ENCODE measurements around the gene CIITA. TPM values are rescaled to one million over a fixed set of nuclear protein-coding genes. Genes with fewer than 3 reads are reported as not detected.

Gene CIITA
- total and polyA plus RNA-seq, 4 donors, result 11.5 to 59.6 (median 26.6) TPM

GRCh38 chr16:10856042-10856441, 21.0 kb upstream of the CIITA start:
- Histone ChIP-seq H3K27ac (ENCODE audit: low read depth in 1 of 2, low read length in 1 of 2) (no peak overlapping the region), H3K4me3 (no peak overlapping the region), H3K9me3 (ENCODE audit: control insufficient read depth in 4 of 4, insufficient read depth in 3 of 4, low read length in 3 of 4) (no peaks in the 10 kb centered on the region), H3K27me3 (ENCODE audit: control insufficient read depth in 3 of 3, insufficient read depth in 3 of 3, low read length in 2 of 3) (no peaks in the 10 kb centered on the region), H3K4me1 (ENCODE audit: control insufficient read depth in 5 of 5, insufficient read depth in 5 of 5, low read length in 5 of 5) (no peaks in the 10 kb centered on the region), H3K9ac (ENCODE audit: insufficient read depth in 1 of 2, low read length in 2 of 2) (no peak overlapping the region), H3K36me3 (ENCODE audit: control insufficient read depth in 4 of 4, insufficient read depth in 4 of 4, low read length in 4 of 4) (no peaks in the 10 kb centered on the region)
- ATAC-seq (ENCODE audit: insufficient read depth, low FRiP score), result no peak
- 98% methylated on average over 2 of the region's 2 CpGs for WGBS, 2 donors
- DNase-seq, result no peak
- TF ChIP-seq CTCF (IDR thresholded peaks at IDR 0.05; ENCODE audit: control extremely low read depth, extremely low read depth), result no peak

GRCh38 chr16:10858203-10858602, 18.8 kb upstream of the CIITA start:
- no peak for DNase-seq
- Histone ChIP-seq H3K9me3 (ENCODE audit: control insufficient read depth in 4 of 4, insufficient read depth in 3 of 4, low read length in 3 of 4) (no peaks in the 10 kb centered on the region), H3K27ac (ENCODE audit: low read depth in 1 of 2, low read length in 1 of 2) (no peak overlapping the region), H3K9ac (ENCODE audit: insufficient read depth in 1 of 2, low read length in 2 of 2) (no peak overlapping the region), H3K4me3 (no peak overlapping the region), H3K36me3 (ENCODE audit: control insufficient read depth in 4 of 4, insufficient read depth in 4 of 4, low read length in 4 of 4) (no peaks in the 10 kb centered on the region), H3K4me1 (ENCODE audit: control insufficient read depth in 5 of 5, insufficient read depth in 5 of 5, low read length in 5 of 5) (no peaks in the 10 kb centered on the region), H3K27me3 (ENCODE audit: control insufficient read depth in 3 of 3, insufficient read depth in 3 of 3, low read length in 2 of 3) (no peaks in the 10 kb centered on the region)
- no peak for ATAC-seq (ENCODE audit: insufficient read depth, low FRiP score)
- WGBS, 2 donors, result 90 to 97% methylated on average over 1 of the region's 1 CpG
- no peak for TF ChIP-seq CTCF (IDR thresholded peaks at IDR 0.05; ENCODE audit: control extremely low read depth, extremely low read depth)

DNA sequence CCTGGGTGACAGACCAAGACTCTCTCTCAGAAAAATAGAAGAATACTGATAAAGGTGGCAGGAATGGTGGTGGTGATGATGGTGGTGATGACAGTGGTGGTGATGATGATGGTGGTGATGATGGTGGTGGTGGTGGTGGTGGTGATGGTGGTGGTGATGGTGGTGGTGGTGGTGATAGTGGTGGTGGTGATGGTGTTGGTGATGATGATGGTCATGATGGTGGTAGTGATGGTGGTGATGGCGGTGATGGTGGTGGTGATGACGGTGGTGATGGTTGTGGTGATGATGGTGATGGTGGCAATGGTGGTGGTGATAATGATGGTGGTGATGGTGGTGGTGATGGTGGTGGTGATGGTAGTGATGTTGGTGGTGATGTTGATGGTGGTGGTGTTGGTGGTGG, 18.0 kb upstream of the CIITA start:
- Histone ChIP-seq H3K27me3 (ENCODE audit: control insufficient read depth in 3 of 3, insufficient read depth in 3 of 3, low read length in 2 of 3) (no peaks in the 10 kb centered on the region), H3K9me3 (ENCODE audit: control insufficient read depth in 4 of 4, insufficient read depth in 3 of 4, low read length in 3 of 4) (no peaks in the 10 kb centered on the region), H3K27ac (ENCODE audit: low read depth in 1 of 2, low read length in 1 of 2) (no peak overlapping the region), H3K4me3 (no peak overlapping the region), H3K9ac (ENCODE audit: insufficient read depth in 1 of 2, low read length in 2 of 2) (no peak overlapping the region), H3K4me1 (ENCODE audit: control insufficient read depth in 5 of 5, insufficient read depth in 5 of 5, low read length in 5 of 5) (no peaks in the 10 kb centered on the region), H3K36me3 (ENCODE audit: control insufficient read depth in 4 of 4, insufficient read depth in 4 of 4, low read length in 4 of 4) (no peaks in the 10 kb centered on the region)
- DNase-seq (no peak), ATAC-seq (ENCODE audit: insufficient read depth, low FRiP score) (no peak)
- WGBS, 2 donors, result 71 to 97% methylated on average over 2 of the region's 2 CpGs
- no peak for TF ChIP-seq CTCF (IDR thresholded peaks at IDR 0.05; ENCODE audit: control extremely low read depth, extremely low read depth)

DNA sequence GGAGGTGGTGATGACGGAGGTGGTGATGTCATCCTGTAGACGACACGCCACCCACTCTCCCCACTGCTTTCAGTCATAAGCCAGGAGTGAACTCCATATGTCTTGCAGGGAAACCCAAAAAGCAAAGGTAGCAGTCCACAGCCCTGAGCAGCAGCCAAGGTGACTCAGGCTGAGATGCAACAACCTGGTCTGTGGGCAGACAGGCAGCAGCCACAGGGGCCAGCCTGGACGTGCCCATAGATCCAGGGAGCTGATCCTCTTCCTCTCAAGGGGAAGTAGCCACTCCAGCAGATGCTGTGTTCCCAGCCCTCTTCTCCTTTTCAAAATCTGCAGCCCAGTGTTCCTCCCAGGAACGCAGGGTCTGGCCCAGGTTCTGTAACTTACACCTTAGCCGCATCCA, 17.3 kb upstream of the CIITA start:
- DNase-seq, result no peak
- H3K36me3 ChIP-seq (ENCODE audit: control insufficient read depth in 4 of 4, insufficient read depth in 4 of 4, low read length in 4 of 4), result no peaks in the 10 kb centered on the region
- H3K4me3 ChIP-seq, result no peak overlapping the region
- ATAC-seq (ENCODE audit: insufficient read depth, low FRiP score), result no peak
- H3K9me3 ChIP-seq (ENCODE audit: control insufficient read depth in 4 of 4, insufficient read depth in 3 of 4, low read length in 3 of 4), result no peaks in the 10 kb centered on the region
- H3K4me1 ChIP-seq (ENCODE audit: control insufficient read depth in 5 of 5, insufficient read depth in 5 of 5, low read length in 5 of 5), result no peaks in the 10 kb centered on the region
- no peak overlapping the region for H3K9ac ChIP-seq (ENCODE audit: insufficient read depth in 1 of 2, low read length in 2 of 2)
- H3K27ac ChIP-seq (ENCODE audit: low read depth in 1 of 2, low read length in 1 of 2), result no peak overlapping the region
- WGBS, 2 donors, result 79 to 83% methylated on average over 6 of the region's 6 CpGs
- no peak for TF ChIP-seq CTCF (IDR thresholded peaks at IDR 0.05; ENCODE audit: control extremely low read depth, extremely low read depth)
- H3K27me3 ChIP-seq (ENCODE audit: control insufficient read depth in 3 of 3, insufficient read depth in 3 of 3, low read length in 2 of 3), result no peaks in the 10 kb centered on the region

Data from lung (tissue), 12 donors.